HG02973 (cell line): ENCODE measurements around the gene SMG6.
"Not testable (repeated sequence)": the region's sequence is repeated elsewhere in the genome, so short reads cannot be mapped to it uniquely, and the experiment has no call there.

Experiments used
- ATAC-seq: cut with Tn5 transposase; IDR thresholded peaks from one replicate; pipeline ENCODE4 v1.9.1; 2021; ENCODE audit warnings: moderate library complexity; ENCODE audit not compliant: unreplicated experiment

The SMG6 gene

GRCh38 chr17:2181206-2181896 lies 122.2 kb downstream of the SMG6 start:
- ATAC-seq, result no peak

DNA sequence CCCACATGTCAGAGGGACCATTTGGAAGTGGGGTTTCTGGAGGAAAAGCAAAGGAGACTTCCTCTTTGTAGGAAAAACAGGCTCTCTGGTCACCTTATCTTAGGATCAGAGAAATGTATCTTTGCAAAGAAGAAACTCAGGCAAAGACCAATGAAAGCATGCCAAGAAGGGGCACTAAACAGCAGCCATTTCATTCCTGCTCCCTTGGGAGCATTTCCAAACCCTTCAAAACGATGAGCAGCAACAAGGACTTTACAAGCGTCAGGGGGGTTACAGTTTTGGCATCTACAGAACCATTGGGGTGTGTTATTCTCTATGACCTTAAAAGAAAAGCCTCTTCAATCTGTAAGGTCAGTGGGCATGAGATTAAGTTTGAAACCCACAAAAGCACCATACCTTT lies 122.8 kb downstream of the SMG6 start:
- ATAC-seq, result no peak

DNA sequence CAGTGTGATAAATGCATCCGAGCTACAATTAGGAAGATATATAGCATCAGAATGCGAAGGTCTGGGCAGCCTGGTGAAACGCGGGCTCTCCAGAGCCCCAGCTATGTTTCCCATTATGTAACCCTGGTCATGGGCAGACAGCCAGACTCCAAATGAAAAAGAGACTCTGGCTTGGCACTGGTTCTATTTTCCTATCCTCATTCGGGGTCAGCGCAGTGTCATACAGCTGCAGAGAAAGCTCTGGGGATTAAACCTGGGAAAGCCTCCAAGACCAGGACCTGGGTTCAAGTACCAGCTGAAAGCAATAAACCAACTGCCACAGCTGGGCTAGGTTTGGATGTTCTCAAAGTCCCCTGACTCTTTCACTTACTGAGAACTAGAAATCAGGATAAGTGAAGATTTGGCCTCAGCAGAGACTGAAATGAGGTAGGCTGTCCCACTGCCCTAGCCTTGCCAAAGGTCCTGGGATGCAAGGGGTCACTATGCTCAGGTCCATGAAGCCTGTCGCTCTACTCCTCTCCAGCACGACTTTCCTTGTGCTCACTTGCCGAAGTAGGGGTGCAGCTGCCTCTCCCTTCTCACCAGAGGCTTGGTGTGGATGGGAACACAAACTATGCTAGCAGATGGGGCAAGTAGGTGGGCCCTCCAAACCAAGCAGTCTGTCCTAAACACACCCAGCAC lies 123.8 kb downstream of the SMG6 start:
- ATAC-seq, result no peak

- no peak for ATAC-seq
These were observed 124.6 kb downstream of the SMG6 start for GRCh38 chr17:2178798-2179501.

DNA sequence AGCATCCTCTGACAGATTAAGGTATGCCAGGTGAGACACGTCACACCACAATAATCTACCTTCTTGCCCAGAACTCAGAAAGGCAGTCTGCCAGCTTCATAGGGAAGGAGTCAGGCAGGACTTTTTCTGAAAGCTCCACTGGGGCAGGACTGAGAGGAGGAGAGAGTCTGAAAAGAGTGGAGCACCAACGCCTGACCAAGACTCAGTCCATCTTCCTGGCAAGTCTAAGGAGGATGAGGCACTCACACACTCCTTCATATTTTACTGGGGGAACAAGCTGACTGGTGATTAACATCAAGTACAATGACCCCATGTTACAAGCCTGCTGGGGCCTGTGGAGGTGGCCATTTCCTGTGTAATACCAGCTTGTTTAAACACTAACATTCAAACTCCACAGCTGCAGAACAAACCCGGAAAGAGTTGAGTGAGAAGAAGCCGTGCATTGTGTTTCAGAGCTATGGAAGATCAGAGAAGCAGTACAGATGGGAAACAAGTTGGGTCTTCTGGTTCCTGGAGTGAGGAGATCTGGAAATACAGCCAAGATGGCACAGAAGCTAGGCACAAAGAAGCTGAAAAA lies 126.3 kb downstream of the SMG6 start:
- no peak for ATAC-seq

- no peak for ATAC-seq
These were observed 127.0 kb downstream of the SMG6 start for GRCh38 chr17:2176499-2177169.

- ATAC-seq, result no peak
These were observed 128.3 kb downstream of the SMG6 start for GRCh38 chr17:2175294-2175628.

GRCh38 chr17:2174468-2175293 lies 128.9 kb downstream of the SMG6 start:
- no peak for ATAC-seq

GRCh38 chr17:2174014-2174413 lies 129.6 kb downstream of the SMG6 start:
- ATAC-seq, result no peak

GRCh38 chr17:2172999-2173398 lies 130.6 kb downstream of the SMG6 start:
- no peak for ATAC-seq

GRCh38 chr17:2172077-2172851 lies 131.3 kb downstream of the SMG6 start:
- ATAC-seq, result no peak

- no peak for ATAC-seq
These were observed 131.9 kb downstream of the SMG6 start for GRCh38 chr17:2171702-2172076.

- no peak for ATAC-seq
These were observed 133.6 kb downstream of the SMG6 start for GRCh38 chr17:2170023-2170422.

GRCh38 chr17:2165723-2166122 lies 137.9 kb downstream of the SMG6 start:
- ATAC-seq, result not testable (repeated sequence)

DNA sequence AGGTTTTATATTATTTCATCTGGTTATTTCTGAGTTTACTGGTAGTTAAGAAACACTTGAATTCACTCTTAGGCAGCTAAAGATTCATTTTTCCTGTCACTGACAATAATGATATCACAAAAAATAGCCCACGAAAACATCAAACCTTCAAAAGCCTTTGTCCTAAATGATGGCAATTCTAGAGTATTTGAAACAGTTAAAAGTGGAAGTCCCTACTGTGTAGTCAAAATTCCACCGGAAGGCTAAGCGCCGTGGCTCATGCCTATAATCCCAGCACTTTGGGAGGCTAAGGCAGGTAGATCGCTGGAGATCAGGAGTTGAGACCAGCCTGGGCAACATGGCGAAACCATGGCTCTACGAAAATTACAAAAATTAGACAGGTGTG lies 145.2 kb downstream of the SMG6 start:
- no peak for ATAC-seq

- ATAC-seq, result no peak
These were observed 145.8 kb downstream of the SMG6 start for GRCh38 chr17:2157675-2158395.

- no peak for ATAC-seq
These were observed 146.5 kb downstream of the SMG6 start for GRCh38 chr17:2157081-2157480.

DNA sequence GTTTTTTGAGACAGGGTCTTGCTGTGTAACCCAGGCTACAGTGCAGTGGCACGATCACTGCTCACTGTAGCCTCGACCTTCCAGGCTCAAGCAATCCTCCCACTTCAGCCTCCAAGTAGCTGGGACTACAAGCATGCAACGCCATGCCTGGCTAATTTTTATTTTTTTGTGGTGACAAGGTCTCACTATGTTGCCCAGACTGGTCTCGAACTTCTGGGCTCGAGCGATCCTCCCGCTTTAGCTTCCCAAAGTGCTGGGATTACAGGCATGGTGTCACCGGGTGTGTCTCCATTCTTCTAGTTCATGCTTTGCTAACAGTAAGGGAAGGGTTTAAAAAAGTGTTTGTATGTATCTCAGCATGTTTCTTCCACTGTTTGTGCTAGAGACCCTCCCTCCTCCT lies 146.9 kb downstream of the SMG6 start:
- no peak for ATAC-seq

DNA sequence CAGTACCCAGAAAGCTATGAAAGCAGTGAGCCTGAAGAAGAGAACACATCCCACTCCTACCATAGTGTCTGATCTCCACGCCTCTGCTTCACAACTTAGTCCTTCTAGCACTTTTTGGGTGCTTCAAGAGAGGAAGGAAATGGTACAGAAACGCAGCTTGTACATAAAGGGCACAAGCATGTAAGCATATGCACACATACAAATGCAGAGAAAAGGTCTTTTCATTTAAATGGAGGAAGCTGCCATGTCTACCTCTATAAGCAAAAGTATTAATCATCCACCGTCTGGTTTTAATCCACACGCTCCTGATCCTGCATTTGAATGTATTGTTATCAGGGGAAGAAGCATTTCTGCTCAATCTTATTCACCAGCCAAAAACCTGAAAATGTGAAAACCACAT lies 148.0 kb downstream of the SMG6 start:
- no peak for ATAC-seq
